Testis (tissue), 2 donors: ENCODE measurements around the gene ATG16L1.

Experiments used
- POLR2A ChIP-seq: fragments of 450-650 bp; IDR thresholded peaks from one replicate; pipeline ENCODE4 v1.6.1; 2017; ENCODE audit warnings: antibody characterized with exemption, mild to moderate bottlenecking, moderate library complexity
- TF ChIP-seq, protein P1 (sequence below), 3 experiments: fragments of 450-650 bp in 2 of 3; fragments of 200-600 bp in 1 of 3; sonication (generic) in 1 of 3; IDR thresholded peaks; one replicate each; pipeline ENCODE4 v1.5.1; 2016 to 2019; ENCODE audit warnings: antibody characterized with exemption in 3 of 3, mild to moderate bottlenecking in 2 of 3, moderate library complexity in 1 of 3

- TF ChIP-seq, protein P1, sequence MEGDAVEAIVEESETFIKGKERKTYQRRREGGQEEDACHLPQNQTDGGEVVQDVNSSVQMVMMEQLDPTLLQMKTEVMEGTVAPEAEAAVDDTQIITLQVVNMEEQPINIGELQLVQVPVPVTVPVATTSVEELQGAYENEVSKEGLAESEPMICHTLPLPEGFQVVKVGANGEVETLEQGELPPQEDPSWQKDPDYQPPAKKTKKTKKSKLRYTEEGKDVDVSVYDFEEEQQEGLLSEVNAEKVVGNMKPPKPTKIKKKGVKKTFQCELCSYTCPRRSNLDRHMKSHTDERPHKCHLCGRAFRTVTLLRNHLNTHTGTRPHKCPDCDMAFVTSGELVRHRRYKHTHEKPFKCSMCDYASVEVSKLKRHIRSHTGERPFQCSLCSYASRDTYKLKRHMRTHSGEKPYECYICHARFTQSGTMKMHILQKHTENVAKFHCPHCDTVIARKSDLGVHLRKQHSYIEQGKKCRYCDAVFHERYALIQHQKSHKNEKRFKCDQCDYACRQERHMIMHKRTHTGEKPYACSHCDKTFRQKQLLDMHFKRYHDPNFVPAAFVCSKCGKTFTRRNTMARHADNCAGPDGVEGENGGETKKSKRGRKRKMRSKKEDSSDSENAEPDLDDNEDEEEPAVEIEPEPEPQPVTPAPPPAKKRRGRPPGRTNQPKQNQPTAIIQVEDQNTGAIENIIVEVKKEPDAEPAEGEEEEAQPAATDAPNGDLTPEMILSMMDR (IDR thresholded peaks at IDR 0.05) = no peak
- TF ChIP-seq POLR2A = no peak
These were observed 75.0 kb downstream of the ATG16L1 start for GRCh38 chr2:233326500-233326899.
